ENCODE measurements around the gene TUBB2A. TPM values are rescaled to one million over a fixed set of nuclear protein-coding genes. Genes with fewer than 3 reads are reported as not detected.
"Not testable (repeated sequence)": the region's sequence is repeated elsewhere in the genome, so short reads cannot be mapped to it uniquely, and the experiment has no call there.

TUBB2A gene
- total RNA-seq, 4 donors from 2014 or later: 35.9 to 149 (median 93.5) TPM

DNA sequence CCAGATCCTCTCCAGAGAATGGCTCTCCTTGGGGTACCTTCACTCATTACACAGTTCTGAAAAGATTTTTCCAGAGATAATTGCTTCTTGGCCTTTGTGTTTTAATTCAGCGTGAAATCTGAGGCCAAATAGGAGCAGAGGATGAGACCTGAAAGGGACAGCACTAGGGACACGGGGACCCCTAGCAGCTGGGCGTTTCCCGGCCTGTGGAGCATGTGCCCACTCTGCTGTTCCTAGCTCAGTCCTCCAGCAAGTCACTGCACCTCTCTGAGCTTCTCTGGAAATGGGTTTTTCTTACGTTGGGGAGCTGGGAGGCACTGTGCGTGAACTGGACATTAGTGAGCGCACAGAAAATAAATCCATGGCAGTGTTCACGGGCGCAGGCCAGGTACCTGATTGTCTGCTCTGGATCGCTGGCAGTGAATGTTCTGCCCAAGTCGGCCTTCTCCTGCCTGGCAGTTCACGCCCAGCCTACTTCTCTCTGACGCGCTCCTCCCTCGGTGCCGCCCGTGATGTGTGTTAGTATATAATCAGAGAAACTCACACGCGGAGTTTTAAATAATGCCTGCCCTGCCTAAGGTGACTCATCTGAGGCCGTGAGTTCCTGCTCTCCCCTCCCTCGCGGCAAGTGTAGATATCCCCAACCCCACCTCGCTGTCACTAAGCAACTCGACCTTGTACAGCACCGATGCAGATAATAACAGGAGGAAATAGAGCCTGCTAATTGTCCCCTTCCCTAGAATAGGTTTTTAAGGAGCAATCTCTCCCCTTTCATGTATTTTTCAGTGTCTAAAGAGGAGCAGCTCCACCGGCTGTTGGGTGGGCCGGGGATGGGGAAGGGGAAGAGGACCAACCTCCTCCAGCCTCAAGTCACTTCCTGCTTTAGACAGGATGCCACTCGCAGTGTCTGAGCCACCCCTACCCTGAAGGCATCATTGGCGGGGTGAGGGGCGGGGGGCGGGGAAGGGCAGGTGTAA is 2.7 kb upstream of the TUBB2A start:
- H3K4me3 ChIP-seq: peak overlapping the region in 2 of 4 donors; percentile 5 to 14
- intact Hi-C loops (cut with DNase I): no loop called here
- H3K36me3 ChIP-seq: peaks cover 0 to 6% (median 0%) of the 10 kb centered on the region in 3 donors
- H3K4me1 ChIP-seq: peaks cover 0 to 74% (median 13%) of the 10 kb centered on the region in 3 donors
- no peaks in the 10 kb centered on the region for H3K27me3 ChIP-seq
- WGBS, 2 donors: 31 to 54% methylated on average over 13 to 22 of the region's 31 CpGs
- no peaks in the 10 kb centered on the region for H3K9me3 ChIP-seq
- TF ChIP-seq POLR2A (IDR thresholded peaks at IDR 0.05): peak in 2 of 4 donors; percentile 34 to 54
- no peak for TF ChIP-seq CTCF (IDR thresholded peaks at IDR 0.05)
- peak; percentile 10 for DNase-seq
- peak overlapping the region; percentile 83 to 100 (median 92) for H3K27ac ChIP-seq

DNA sequence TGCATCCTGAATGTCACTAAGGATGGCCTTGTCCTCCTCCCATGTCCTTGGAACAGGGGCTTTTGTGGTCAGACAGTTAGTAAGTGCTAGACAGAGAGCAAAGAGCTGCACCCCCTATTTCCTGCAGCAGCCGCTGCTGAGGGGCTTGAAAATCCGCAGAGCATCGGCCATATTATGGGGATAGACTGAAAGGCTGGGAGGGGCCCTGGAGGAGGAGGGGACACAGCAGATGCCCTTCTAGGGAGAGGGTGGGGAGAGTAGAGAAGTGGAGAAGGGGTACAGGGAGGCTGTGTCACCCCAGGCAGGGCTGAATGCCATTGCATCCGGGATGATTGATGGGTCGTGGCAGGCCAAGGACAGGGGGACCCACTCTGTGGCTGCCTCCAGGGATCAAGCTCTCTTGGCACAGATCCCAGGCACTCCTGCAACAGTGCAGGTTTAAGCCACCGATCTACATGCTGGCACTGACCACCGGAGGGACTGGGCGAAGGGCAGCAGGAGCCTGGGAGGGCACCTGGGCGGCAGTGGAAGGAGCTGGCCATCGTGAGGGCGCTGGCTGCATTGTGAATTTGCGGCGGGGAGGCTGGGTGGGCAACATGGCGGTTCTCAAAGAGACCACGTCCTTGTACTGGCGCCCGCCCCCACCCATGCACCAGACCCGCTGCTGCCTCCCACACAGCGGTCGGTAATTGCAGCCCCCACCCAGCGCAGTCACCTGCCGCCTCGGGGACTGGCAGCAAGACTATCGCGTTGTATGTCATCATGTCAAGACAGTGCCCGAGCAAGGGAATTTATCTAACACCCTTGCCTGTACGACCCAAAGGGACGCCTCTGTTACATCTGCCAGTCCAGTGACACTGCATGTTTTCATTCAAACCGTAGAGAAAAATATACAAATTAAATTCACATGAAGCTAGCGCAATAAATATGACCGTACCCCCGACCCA is 887 bp downstream of the TUBB2A start:
- DNase-seq; intact Hi-C loops (cut with DNase I); H3K27me3 ChIP-seq; H3K9me3 ChIP-seq: not testable (repeated sequence)
- Histone ChIP-seq H3K27ac (peak overlapping the region; percentile 93 to 100 (median 96)), H3K4me1 (peaks cover 0 to 55% (median 10%) of the 10 kb centered on the region in 3 donors), H3K36me3 (peaks cover 0 to 27% (median 0%) of the 10 kb centered on the region in 3 donors), H3K4me3 (peak overlapping the region; percentile 80 to 99 (median 84))
- WGBS, 2 donors: 20 to 21% methylated on average over 11 to 13 of the region's 32 CpGs

- 61 to 73% methylated on average over 3 to 4 of the region's 6 CpGs for WGBS, 2 donors
Measured at GRCh38 chr6:3155416-3155815, 1.9 kb downstream of the TUBB2A start.

GRCh38 chr6:3152689-3153088 is 4.7 kb downstream of the TUBB2A start:
- H3K9me3 ChIP-seq: peaks cover 0 to 3% (median 0%) of the 10 kb centered on the region in 3 donors
- 77 to 95% methylated on average over 2 to 3 of the region's 3 CpGs for WGBS, 2 donors
- no peak overlapping the region for H3K27ac ChIP-seq
- intact Hi-C loops (cut with DNase I): no loop called here
- TF ChIP-seq CTCF (IDR thresholded peaks at IDR 0.05) (no peak), POLR2A (IDR thresholded peaks at IDR 0.05) (no peak)
- H3K36me3 ChIP-seq: peaks cover 0 to 51% (median 4%) of the 10 kb centered on the region in 3 donors
- H3K4me3 ChIP-seq: no peak overlapping the region
- no peaks in the 10 kb centered on the region for H3K27me3 ChIP-seq
- no peak for DNase-seq
- H3K4me1 ChIP-seq: peaks cover 0 to 22% (median 3%) of the 10 kb centered on the region in 3 donors

More at GRCh38 chr6:3155416-3155815, 1.9 kb downstream of the TUBB2A start:
- H3K4me3 ChIP-seq; DNase-seq; H3K9me3 ChIP-seq; H3K27me3 ChIP-seq; intact Hi-C loops (cut with DNase I): not testable (repeated sequence)
- Histone ChIP-seq H3K27ac (peak overlapping the region in 3 of 4 donors; percentile 21 to 30 (median 29)), H3K36me3 (peaks cover 0 to 28% (median 0%) of the 10 kb centered on the region in 3 donors), H3K4me1 (peaks cover 0 to 49% (median 10%) of the 10 kb centered on the region in 3 donors)

GRCh38 chr6:3151691-3152090 is 5.7 kb downstream of the TUBB2A start:
- intact Hi-C loops (cut with DNase I): no loop called here
- WGBS, 2 donors: 70% methylated on average over 5 of the region's 5 CpGs

More at GRCh38 chr6:3151691-3152090, 5.7 kb downstream of the TUBB2A start:
- H3K9me3 ChIP-seq: peaks cover 0 to 3% (median 0%) of the 10 kb centered on the region in 3 donors
- no peak overlapping the region for H3K4me3 ChIP-seq
- TF ChIP-seq CTCF (IDR thresholded peaks at IDR 0.05) (no peak), POLR2A (IDR thresholded peaks at IDR 0.05) (no peak)
- peaks cover 0 to 55% (median 4%) of the 10 kb centered on the region in 3 donors for H3K36me3 ChIP-seq
- H3K27ac ChIP-seq: no peak overlapping the region
- H3K27me3 ChIP-seq: no peaks in the 10 kb centered on the region
- peaks cover 0 to 17% (median 2%) of the 10 kb centered on the region in 3 donors for H3K4me1 ChIP-seq
- no peak for DNase-seq

Data from esophagus squamous epithelium (tissue), 5 donors.